HG02588 (cell line): ENCODE measurements around the gene OPRL1.

Source experiments
- ATAC-seq: cut with Tn5 transposase; IDR thresholded peaks from one replicate; pipeline ENCODE4 v1.9.1; 2021; ENCODE audit warnings: mild to moderate bottlenecking, moderate library complexity; ENCODE audit not compliant: unreplicated experiment

OPRL1 gene

DNA sequence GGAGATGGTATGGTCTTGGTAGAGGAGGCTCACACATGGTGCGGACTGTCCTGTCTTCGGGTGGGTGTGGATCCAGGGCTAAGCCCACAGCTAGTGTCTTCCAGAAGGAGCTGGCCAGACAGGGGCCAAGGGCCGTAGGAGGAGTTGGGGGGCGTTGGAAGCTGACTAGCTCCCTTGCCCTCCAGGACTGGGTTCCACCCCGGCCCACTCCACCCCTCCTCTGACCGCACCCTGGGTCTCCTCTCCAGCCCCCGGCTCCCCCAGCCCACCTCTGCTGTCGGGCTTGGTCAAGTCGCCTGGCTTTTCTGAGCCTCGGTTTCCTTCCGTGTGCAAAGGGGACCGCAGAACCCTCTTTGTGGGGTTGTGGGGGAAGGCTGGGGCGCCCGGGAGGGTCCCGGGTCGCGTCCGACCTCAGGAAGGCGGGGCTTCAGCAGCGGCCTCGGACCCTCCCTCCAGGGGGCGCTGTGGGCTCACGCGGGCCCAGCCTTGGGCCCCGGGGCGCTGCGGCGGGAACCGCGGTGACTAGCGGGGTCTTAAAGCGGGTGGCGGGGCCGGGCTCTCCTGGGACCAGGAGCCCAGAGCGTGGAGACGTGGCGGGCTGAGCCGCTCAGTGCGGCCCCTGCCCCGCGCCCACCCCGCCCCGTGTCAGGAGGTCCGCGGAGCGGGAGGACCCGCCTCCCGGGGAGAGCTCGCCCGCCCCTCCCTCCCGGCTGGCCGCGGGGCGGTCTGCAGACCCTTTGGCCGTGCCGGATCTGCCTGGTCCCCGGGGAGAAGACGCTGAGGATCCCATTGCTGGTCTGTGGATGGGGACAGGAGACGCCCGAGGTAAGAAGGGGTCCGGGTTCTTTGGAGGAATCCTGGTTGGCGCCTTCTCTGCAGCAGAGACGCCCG, 22.1 kb downstream of the OPRL1 start:
- ATAC-seq = no peak

DNA sequence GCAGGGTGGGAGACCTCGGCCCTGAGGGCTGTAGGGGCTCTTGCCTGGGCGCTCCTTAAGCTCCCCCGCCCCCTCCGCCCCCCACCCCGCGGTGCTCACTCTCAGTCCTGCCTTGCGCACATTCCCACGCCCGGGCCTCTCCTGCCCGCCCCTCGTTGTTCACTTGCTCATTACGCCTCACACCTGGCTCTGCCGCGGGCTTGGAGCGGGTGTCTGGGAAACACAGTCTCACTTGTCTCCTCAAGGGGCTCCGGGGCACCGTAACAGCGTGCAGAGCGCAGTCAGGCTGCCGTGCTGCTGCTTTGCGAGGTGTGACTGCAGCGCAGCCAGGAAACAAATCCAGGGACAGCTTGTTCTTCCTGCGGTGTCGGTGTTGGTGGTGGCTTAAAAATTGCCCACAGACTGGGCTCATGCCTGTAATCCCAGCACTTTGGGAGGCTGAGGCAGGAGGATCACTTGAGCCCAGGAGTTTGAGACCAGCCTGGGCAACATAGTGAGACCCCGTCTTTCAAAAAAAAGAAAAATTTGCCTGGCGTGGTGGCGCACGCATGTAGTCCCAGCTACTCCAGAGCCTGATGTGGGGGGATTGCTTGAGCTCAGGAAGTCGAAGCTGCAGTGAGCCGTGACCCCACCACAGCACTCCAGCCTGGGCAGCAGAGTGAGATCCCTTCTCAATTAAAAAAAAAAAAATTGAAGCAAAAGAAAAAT, 22.9 kb downstream of the OPRL1 start:
- ATAC-seq = no peak

DNA sequence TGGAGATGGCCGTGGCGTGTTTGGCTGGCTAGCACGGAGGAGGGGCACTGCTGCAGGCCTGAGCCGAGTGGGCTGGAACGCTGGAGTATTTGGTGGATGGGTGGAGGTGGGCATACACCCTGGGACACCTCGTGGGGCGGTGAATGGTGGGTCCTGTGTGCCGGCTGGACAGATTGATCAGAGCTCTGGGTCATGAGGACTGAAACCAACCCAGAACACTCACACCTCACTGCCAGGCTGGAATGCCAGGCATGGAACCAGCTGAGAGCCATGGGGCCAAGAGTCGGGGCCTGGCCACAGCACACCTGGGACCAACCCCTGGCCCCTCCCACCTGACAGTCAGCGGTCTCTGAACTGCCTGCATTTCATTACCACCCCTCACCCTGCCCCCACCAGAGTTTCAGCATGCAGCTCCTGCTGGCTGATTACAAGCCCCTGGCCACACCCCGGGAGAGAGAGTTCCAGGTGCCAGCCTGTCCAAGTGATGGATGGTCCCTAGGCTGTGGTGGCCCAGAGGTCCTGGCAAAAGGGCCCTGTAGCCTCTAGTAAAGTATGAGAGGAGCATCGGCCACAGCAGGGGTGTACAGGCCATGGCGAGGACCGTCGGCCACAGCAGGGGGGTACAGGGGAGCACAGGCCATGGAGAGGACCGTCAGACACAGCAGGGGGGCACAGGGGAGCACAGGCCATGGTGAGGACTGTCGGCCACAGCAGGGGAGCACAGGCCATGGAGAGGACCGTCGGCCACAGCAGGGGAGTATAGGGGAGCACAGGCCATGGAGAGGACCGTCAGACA, 24.2 kb downstream of the OPRL1 start:
- no peak for ATAC-seq

DNA sequence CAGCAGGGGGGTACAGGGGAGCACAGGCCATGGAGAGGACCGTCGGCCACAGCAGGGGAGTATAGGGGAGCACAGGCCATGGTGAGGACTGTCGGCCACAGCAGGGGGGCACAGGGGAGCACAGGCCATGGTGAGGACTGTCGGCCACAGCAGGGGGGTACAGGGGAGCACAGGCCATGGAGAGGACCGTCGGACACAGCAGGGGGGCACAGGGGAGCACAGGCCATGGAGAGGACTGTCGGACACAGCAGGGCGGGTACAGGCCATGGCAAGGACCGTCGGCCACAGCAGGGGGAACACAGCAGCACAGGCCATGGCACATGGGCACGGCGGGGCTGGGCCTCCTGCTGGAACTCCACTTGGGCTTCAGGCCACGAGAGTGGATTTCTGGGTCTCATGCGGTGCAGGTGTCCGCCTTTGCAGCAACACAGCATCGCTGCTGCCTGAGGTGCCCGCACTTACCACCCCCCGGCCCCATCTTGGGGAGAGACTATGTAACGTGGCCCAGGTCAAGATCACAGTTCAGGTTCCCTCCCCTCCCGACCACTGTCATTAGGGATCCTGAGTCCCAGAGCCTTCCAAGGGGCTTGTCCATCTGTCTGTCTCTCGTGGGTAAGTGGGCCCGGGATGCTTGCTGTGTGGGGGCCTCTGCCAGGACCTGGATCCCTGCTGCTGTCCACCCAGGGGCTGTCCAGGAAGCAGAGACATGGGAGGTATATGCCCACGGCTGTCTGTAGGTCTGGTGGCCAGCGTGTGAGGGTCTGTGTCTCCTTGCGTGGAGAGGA, 25.0 kb downstream of the OPRL1 start:
- no peak for ATAC-seq

DNA sequence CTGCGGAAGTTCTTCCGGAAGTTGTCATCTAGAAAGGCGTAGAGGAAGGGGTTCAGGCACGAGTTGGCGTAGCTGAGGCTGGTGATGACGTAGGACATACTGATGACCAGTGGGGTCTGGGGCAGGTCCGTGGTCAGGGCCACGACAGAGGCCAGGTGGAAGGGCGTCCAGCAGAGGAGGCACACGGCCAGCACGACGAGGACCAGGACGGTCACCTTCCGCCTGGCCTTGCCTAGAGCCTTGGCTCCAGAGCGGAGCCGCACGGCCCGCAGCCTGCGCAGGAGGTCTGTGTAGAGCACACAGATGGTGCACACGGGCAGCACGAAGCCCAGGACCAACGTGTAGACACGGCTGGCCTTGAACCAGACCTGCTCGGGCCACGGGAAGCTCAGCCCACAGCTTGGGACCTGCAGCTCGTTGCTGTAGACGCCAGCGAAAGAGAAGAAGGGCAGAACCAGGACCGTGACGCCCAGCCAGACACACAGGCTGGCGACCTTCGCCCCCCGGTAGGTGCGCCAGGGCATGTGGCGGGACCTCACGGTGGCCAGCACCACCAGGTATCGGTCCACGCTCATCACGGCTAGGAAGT, 26.1 kb downstream of the OPRL1 start:
- no peak for ATAC-seq

DNA sequence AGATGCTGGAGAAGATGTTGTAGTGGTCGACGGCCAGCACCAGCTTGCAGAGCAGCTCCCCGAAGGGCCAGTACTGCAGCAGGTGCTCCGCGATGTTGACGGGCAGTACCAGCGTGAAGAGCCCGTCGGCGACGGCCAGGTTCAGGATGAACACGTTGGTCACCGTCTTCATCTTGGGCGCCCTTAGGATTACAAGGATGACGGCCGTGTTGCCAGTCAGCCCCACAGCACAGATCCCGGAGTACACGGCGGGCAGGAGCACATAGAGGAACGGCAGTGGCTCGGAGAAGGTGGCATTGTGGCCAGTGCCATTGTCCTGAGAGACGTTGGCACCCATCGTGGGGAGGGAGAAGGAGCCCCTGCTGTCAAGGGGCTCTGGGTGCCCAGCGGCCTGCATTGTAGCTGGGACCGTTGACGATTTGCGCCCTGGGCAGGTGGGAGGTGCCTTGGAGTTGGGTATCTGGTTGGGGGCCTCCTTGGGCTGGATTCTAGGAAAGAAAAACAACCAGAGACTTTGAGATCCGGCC, 26.6 kb downstream of the OPRL1 start:
- no peak for ATAC-seq

DNA sequence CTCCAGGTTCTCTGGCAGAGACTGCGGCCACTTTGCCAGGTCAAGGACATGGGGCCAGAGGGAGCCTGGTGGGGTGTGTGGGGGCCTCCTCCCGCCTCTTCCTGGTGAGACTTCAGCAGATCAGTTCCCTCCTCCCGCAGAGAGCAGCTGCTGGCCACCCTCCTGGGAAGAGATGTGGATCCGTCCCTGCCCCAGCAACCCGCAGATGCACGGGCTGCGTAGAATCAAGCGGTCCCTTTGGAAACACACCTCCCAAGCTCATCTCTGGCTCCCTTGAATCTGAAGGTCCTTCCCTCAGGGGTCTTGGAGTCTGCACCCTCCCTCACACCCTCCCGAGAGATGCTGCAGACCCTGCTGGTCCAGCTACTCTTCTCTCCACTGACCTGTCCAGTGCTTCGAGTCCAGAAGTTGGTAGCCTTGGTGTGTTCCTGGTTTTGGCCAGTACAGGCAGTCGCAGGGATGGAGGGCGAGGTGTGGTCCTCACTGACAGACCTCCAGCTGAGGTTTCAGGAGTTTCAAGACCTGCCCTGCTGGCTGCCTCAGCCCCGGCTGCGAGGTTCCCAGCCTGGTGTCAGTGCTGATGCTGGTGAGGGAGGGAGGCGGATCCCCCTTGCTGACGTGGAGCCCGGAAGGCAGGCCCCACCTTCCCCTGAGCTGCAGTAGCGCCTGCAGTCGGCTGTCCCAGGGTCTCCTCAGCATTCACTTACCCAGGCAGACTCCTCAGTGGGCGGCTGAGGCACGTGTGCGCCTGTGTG, 27.3 kb downstream of the OPRL1 start, which contains the start of gene NPBWR2:
Gene NPBWR2 (minus strand): TSS at position 585 of the 755 bp plus-strand sequence. CDS start 734 bp downstream, outside the sequence.
- ATAC-seq = no peak

DNA sequence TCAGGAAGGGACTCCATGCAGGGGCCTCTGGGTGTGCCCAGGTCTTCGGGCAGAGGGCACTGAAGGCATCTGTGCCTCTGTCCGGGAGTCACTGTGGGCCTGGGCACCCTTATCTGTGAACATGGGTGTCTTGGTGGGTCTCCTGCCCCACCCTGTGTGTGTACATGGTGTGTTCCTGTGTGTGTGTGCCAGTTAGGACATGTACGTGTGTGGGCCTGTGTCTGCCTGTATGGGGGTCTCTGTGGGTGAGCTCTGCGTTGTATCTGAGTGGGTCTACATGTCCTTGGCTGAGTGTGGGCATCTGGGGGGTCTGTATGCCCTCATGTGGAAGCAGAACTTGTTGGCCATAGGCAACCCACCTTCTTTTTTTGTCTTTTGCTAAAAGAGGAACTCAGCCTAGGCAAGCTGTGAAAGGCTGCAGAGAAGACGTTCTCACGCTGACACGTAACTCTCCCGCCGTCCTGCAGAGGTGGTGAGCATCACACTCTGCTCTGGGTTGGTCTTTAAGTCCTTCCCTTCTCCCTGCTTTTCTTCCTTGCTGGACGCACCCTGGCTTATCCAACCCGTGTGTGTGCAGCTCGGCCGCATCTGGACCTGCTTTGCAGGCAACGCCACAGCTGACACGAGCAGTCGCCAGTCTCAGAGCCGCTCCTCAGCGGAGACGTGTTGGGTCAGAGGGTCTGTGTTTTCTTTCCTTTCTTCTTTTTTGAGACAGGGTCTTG, 28.0 kb downstream of the OPRL1 start:
- no peak for ATAC-seq

DNA sequence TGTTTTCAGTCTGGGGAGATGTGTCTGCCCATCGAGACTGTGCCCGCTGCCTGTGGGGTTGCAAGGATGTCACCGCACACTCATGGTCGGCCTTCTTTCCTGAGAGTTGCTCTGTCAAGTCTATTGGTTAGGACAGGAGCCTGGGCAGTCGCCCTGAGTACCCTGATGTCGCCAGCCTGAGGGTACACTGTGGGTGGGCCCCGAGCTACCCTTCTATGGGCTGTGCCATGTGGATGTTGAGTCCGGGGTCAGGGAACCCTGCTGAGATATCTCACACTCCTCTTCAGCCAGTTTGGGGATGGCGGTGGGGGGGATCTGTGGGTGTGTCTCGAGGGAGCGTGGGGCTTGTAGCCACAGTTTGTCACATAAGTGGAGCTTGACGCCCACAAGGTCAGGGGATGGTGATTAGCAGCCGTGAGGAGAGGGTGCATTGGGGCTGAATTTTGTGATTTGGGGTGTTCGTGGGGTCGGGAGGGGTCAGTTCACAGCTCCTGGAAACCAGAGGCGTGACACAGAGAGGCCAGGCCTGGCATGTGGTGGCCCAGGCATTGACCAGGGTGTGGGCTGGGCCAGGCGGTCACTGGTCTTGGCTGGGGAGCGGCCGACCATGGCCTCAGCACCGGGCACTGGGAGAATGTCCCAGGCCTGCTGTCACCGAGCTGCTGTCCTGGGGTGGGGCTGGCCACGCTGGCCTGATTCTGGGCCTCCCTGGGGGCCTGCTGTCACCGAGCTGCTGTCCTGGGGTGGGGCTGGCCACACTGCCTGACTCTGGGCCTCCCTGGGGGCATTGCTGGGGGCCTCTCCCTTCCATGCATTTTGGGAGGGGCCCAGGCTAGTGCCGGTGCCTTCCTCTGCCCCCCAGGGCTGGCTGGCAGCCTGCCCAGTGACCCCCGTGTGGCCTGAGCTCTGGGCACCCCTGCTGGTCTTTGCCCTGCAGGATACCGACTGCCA, 29.1 kb downstream of the OPRL1 start:
- no peak for ATAC-seq

DNA sequence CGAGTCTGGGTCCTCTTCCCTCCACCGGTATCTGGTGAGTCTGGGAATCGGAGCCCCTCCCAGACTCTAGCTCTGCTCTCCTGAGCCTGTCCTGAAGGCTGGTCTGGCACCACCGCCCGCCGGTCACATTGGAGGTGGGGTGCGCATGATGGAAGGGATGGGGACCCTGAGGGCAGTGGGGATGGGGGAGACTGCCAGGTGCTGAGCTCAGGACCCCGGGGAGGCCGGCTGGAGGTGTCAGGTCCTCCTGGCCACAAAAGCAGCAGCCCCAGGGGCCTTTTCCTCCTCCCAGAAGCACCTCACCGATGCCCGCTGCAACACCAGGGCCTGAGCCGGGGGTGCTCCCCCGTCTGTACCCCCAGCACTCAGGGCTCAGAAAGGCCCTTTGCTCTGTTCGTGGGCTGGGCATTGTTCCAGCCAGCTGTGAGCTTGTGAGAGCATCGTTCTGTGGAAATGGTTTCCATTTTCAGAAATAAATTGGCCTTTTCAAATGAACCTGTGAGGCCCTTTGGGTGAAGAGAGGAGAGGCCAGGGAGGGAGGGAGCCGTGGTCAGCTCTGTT, 30.0 kb downstream of the OPRL1 start:
- no peak for ATAC-seq

DNA sequence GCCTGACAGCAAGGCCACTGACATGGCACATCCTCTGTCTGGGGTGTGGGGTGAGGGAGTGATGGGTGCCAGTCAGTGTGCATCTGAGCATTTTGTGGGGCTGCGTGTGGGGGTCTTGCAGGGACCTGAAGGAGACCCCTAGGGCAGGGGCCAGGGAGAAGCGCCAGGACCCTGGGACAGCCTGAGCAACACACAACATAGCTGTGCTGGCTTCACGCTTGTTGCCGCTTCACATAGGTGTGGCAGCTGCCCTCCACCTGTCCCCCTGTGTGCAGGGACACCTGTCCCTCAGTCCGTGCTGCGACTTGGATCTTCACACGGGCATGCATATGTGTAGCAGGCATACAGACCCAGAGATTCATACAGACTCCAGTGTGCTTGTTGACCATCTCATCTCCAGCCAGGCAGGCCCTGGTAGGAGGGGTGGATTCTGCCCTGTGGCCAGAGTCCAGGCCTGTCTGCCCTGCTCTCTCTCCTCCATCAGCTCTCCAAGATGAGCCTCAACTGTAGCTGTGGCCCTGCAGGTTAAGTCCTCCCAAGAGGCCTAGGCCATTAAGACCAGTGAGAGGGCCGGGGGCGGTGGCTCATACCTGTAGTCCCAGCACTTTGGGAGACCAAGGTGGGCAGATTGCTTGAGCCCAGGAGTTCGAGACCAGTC, 30.7 kb downstream of the OPRL1 start:
- no peak for ATAC-seq

DNA sequence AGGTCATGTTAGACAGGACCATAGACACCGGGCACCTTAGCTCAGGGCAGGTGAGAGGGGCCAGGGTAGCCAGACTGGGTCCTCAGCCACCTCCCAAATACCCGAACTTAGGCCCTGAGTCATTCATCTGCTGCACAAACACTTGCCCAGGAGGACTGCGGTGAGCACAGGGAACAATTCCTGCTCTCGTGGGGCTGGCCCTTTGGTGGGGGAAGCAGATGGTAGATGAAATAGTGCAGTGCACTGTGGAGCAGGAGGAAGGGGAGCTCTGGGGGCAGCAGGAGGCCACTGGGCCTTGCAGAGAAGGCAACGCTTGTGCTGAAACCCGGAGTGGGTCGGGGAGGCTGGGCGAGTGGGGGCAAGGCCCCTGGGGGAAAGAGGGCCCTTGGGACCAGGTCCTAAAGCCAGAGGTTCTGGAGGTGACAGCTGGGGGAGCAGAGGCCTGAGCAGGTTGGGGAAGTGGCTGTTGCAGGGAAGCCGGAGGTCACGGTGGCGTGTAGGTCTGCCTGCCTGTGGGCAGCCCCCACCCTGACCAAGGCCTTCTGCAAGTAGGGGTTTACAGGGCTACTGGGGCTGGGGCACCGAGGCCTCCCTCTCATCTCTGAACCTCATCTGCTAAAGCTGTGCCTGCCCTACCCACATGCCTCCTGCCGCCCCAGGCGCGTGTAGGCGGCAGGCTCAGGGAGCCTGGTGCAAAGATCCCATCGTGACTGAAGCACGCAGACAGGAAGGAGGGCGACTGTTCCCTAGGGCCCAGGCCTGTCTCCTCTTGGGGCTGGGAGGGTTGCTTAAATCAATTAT, 32.2 kb downstream of the OPRL1 start:
- no peak for ATAC-seq

DNA sequence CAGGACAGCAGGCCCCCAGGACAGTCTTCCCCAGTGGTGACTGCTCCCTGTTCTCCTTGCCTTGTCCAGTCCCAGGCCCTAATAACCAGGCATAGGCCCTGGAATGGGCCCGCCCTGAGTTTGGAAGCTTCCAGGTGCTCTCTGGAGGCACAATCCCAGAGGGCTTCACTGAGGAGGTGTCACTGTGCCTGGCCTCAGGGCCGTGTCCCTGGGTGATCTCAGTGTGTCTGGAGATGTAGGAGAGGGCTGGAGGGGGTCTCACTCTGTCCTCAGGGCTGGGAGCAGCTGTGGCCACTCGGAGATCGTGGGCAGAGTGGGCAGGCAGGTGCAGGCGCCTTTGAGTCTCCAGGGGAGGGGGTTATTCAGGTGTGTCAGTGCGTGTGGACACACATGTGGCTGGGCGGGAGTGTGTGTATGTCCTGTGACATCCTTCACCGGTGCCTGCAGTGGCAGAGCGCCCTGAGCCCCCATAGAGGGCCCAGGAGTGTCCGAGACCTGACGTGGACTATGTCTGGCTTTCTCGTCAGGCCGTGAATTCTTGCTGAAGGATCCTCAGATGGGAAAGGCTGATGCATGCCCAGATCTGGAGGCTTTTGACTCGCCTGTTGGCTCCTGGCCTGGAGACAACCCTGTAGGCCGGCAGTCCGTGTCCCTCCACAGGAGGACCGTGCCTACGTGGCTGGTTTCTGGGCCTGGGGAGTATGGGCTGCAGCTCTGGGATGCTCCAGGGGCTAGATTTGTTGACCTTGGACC, 33.0 kb downstream of the OPRL1 start:
- ATAC-seq = no peak

DNA sequence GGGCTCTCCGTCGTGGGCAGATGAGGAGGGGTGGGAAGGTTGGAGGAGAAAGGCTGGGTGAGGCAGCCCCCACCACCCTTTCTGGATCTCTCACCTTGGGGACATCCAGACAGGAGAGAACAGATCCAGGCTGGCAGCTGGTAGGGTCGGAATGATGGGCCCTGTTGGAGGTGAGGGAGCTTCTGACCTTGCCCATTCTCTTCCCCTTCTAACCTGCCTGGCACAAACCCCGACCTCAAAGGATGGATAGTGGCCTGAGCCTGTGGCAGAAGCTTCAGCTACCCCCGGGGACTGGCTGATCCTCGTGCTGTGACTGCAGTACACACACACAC, 33.5 kb downstream of the OPRL1 start:
- no peak for ATAC-seq

DNA sequence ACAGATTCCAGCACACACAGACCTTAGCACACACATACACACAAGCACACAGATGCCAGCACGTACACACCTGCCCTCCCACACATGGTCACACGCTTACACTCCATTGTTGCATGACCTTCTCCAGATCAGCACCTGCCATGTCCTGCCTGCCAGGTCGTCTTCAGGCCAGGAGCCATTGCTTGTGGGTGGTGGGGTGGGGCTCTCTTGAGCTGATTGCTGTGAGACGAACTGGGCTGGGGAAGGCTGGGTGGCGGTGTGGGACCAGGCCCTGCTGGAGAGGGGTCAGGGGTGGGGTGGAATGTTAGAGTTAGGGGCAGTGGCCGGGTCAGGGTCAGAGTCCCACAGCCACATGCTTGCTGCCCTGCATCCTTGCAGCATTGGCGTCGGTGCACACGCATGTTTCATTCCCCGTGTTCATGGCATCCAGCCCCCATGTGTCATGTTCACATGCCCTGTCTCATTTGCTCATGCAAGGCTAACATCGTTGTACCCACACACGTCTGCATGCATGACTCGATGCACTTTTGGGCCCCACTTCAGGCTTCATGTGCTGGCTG, 34.0 kb downstream of the OPRL1 start:
- no peak for ATAC-seq
